GM23248 (cell line): ENCODE data around the gene GASK1A. TPM values are rescaled to one million over a fixed set of nuclear protein-coding genes. Genes with fewer than 3 reads are reported as not detected.

Source experiments
- DNase-seq: peaks from one replicate; pipeline ENCODE4 v3.0.0-alpha.2; 2015
- H2AFZ ChIP-seq: fragments of 200-600 bp; sonication (generic); 2 replicates; pipeline ENCODE4 v1.6.1; 2016; ENCODE audit warnings: antibody characterized with exemption
- H3F3A ChIP-seq: fragments of 200-600 bp; sonication (generic); 2 replicates; pipeline ENCODE4 v1.6.1; 2016; ENCODE audit warnings: mild to moderate bottlenecking, antibody characterized with exemption, mixed run types; ENCODE audit not compliant: insufficient read depth
- H3K27ac ChIP-seq: fragments of 200-600 bp; sonication (generic); 2 replicates; pipeline ENCODE4 v1.5.1; 2016; ENCODE audit warnings: mild to moderate bottlenecking
- H3K27me3 ChIP-seq: fragments of 200-600 bp; sonication (generic); replicated peaks from 2 replicates; pipeline ENCODE4 v1.6.1; 2016; ENCODE audit warnings: mild to moderate bottlenecking; ENCODE audit not compliant: insufficient read depth
- H3K36me3 ChIP-seq: fragments of 200-600 bp; sonication (generic); 2 replicates; pipeline ENCODE4 v1.6.1; 2016; ENCODE audit warnings: low read depth, mild to moderate bottlenecking
- H3K4me1 ChIP-seq: fragments of 200-600 bp; sonication (generic); 2 replicates; pipeline ENCODE4 v1.6.1; 2016; ENCODE audit warnings: mild to moderate bottlenecking; ENCODE audit not compliant: insufficient read depth
- H3K4me2 ChIP-seq: fragments of 200-600 bp; sonication (generic); one replicate; pipeline ENCODE4 v1.6.1; 2016; ENCODE audit warnings: mild to moderate bottlenecking; ENCODE audit not compliant: unreplicated experiment
- H3K4me3 ChIP-seq: fragments of 200-600 bp; sonication (generic); 2 replicates; pipeline ENCODE4 v1.5.1; 2016; ENCODE audit warnings: mild to moderate bottlenecking
- H3K79me2 ChIP-seq: fragments of 200-600 bp; sonication (generic); 2 replicates; pipeline ENCODE4 v1.6.1; 2016; ENCODE audit warnings: mild to moderate bottlenecking; ENCODE audit not compliant: insufficient read depth
- H3K9ac ChIP-seq: fragments of 200-600 bp; sonication (generic); 2 replicates; pipeline ENCODE4 v1.6.1; 2016; ENCODE audit warnings: mild to moderate bottlenecking
- H3K9me2 ChIP-seq: fragments of 200-600 bp; sonication (generic); 2 replicates; pipeline ENCODE4 v1.6.1; 2016; ENCODE audit warnings: mixed run types, mild to moderate bottlenecking, moderate library complexity; ENCODE audit not compliant: insufficient read depth
- H3K9me3 ChIP-seq: fragments of 200-600 bp; sonication (generic); one replicate; pipeline ENCODE4 v1.6.1; 2017; ENCODE audit warnings: low read depth
- H4K20me1 ChIP-seq: fragments of 200-600 bp; sonication (generic); 2 replicates; pipeline ENCODE4 v1.6.0; 2016; ENCODE audit not compliant: insufficient read depth
- EZH2 ChIP-seq: fragments of 200-600 bp; sonication (generic); IDR thresholded peaks from 2 replicates; pipeline ENCODE4 v1.6.1; 2018; ENCODE audit warnings: antibody characterized with exemption, mild to moderate bottlenecking; ENCODE audit not compliant: insufficient read depth, poor library complexity, severe bottlenecking
- EZH2phosphoT487 ChIP-seq: fragments of 200-600 bp; sonication (generic); IDR thresholded peaks from 2 replicates; pipeline ENCODE4 v1.6.1; 2018; ENCODE audit warnings: antibody characterized with exemption, moderate library complexity, mild to moderate bottlenecking, low read depth; ENCODE audit not compliant: insufficient read depth
- WGBS, 2 experiments: methylation state at CpG; one replicate each; pipeline ENCODE4 v1.1.6; 2015 to 2017; ENCODE audit warnings: low lambda C conversion rate in 2 of 2, low coverage in 1 of 2; ENCODE audit errors: missing lambda C conversion rate in 2 of 2; 5-methylcytosine and 5-hydroxymethylcytosine counted together
- in situ Hi-C: fragments of 300-500 bp; cut with MboI; formaldehyde crosslinking; loops from 2 replicates; pipeline ENCODE4 v1.15.0; 2020
- polyA plus RNA-seq: library from polyadenylated mRNA; unstranded; fragments of >200 nt; fragmentation: Nextera tagmentation; extraction: Ambion mirVana; gene quantifications from 2 replicates; pipeline ENCODE4 v1.2.1, GENCODE V29; 2016
- total RNA-seq: library from RNA; depleted of rRNA; stranded (reverse); fragments of >200 nt; shearing (Covaris generic); gene quantifications from 2 replicates; pipeline ENCODE4 v1.2.3, GENCODE V29; 2014

GASK1A gene
- total and polyA plus RNA-seq, 2 experiments from 2014 or later, result 0.08 to 1.8 TPM

DNA sequence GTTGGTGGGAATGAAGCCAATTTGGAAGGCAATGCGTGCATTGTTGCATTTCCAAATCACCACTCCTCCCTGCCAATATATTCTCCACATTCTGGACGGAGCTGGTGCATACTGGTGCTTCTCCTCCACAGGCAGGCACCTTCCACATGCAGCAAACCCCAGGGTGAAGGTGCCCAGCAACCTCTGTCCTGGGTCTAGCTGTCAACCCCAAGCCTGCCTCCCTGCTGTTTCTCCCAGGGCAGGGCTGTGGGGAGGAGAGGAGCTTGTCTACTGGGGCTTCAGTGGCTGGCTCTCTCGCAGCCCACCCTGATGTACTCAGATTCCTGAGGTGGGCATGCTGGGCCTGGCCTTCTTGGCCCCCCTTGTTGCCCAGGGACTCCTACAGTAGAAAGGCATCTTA lies 20.1 kb downstream of the GASK1A start:
- Histone ChIP-seq H3K27me3 (no peaks in the 10 kb centered on the region), H3F3A (peaks cover 22% of the 10 kb centered on the region), H3K36me3 (no peaks in the 10 kb centered on the region), H3K9ac (no peak overlapping the region), H3K4me1 (peaks cover 26% of the 10 kb centered on the region), H2AFZ (no peak overlapping the region), H3K9me3 (no peaks in the 10 kb centered on the region), H3K4me2 (no peak overlapping the region), H3K9me2 (no peaks in the 10 kb centered on the region), H3K4me3 (no peak overlapping the region), H3K79me2 (no peaks in the 10 kb centered on the region), H3K27ac (no peak overlapping the region), H4K20me1 (no peaks in the 10 kb centered on the region)
- in situ Hi-C loops, result no loop called here
- 53 to 54% methylated on average over 3 of the region's 3 CpGs for WGBS, 2 experiments
- no peak for TF ChIP-seq EZH2
- no peak for TF ChIP-seq EZH2phosphoT487
- DNase-seq, result no peak

DNA sequence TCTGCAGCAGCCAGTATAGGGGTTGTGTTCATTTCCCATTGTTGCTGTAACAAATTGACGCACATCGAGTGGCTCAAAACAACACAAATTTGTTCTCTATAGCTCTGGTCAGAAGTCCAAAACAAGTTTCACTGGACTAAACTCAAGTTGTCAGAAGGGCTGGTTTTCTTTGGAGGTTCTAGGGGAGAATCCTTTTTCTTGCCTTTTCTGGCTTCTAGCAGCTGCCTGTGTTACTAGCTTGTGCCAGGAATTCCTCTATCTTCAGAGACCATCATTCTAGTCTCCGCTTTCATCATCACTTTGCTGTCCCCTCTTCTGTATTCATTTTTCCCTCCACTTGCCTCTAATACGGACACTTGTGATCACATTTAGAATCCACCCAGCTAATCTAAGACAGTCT lies 20.5 kb downstream of the GASK1A start:
- TF ChIP-seq EZH2phosphoT487, result no peak
- TF ChIP-seq EZH2, result no peak
- no peaks in the 10 kb centered on the region for H3K27me3 ChIP-seq
- peaks cover 31% of the 10 kb centered on the region for H3K4me1 ChIP-seq
- no peaks in the 10 kb centered on the region for H3K79me2 ChIP-seq
- no peaks in the 10 kb centered on the region for H3K9me3 ChIP-seq
- no peak for DNase-seq
- H4K20me1 ChIP-seq, result no peaks in the 10 kb centered on the region
- H3K4me2 ChIP-seq, result no peak overlapping the region
- H3K9ac ChIP-seq, result no peak overlapping the region
- no peaks in the 10 kb centered on the region for H3K36me3 ChIP-seq
- 89% methylated on average over 4 of the region's 4 CpGs for WGBS, 2 experiments
- H3F3A ChIP-seq, result peaks cover 22% of the 10 kb centered on the region
- no peak overlapping the region for H3K27ac ChIP-seq
- H3K9me2 ChIP-seq, result no peaks in the 10 kb centered on the region
- no peak overlapping the region for H2AFZ ChIP-seq
- in situ Hi-C loops, result no loop called here
- no peak overlapping the region for H3K4me3 ChIP-seq

DNA sequence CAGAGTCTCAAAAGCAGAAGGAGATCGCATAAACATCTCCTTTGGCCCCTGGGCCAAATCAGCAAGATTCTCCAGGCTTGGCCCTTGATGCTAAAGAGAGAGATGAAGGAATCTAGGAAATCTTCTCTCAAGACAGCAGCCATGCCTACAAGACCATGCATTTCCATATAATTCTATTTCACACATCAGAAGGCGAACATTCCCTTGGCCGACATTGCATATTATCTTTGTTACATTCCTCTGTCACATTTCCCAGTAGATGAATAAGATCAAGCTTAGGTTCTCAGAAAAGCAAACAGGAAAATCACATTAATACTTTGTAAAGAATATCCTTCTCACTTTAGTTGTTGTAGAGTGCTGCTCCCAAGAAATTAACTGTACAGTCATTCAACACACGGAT lies 21.3 kb downstream of the GASK1A start:
- 46 to 55% methylated on average over 4 of the region's 4 CpGs for WGBS, 2 experiments
- Histone ChIP-seq H3K79me2 (no peaks in the 10 kb centered on the region), H3K4me2 (peak overlapping the region; percentile 42), H4K20me1 (no peaks in the 10 kb centered on the region), H3K9ac (no peak overlapping the region), H3K27me3 (no peaks in the 10 kb centered on the region), H3K4me3 (no peak overlapping the region), H3K36me3 (no peaks in the 10 kb centered on the region), H3K9me2 (no peaks in the 10 kb centered on the region), H3K4me1 (peaks cover 34% of the 10 kb centered on the region), H3K27ac (peak overlapping the region; percentile 65), H3F3A (peaks cover 22% of the 10 kb centered on the region), H3K9me3 (no peaks in the 10 kb centered on the region), H2AFZ (peak overlapping the region; percentile 53; the same call in 1 of the 2 replicates)
- in situ Hi-C loops, result no loop called here
- peak; percentile 24 for DNase-seq
- TF ChIP-seq EZH2 (no peak), EZH2phosphoT487 (no peak)

DNA sequence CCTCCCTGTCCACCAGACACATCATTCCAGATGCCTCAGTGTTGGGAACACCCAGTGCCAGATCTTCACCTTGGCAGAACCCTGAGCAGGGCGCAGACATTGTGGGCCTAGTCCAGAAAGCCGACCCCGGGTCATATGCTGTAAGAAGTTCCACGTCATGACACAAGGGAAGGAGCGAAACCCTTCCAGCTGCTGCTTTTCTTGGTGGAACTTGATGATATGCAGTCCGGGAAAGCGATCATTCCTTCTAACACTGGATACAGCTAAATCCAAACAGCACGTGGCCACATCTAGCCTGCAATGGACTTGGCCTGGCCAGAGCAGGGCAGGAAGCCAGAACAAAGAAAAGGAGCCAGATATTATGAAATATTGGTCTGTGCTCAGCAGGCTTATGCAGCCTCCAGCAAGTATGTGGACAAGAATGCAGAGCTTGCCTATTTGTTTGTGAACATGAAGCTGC lies 22.0 kb downstream of the GASK1A start:
- H3K4me3 ChIP-seq, result peak overlapping the region; percentile 13; the same call in 1 of the 2 replicates
- H3F3A ChIP-seq, result peaks cover 22% of the 10 kb centered on the region
- H3K4me2 ChIP-seq, result peak overlapping the region; percentile 42
- in situ Hi-C loops, result no loop called here
- H4K20me1 ChIP-seq, result no peaks in the 10 kb centered on the region
- no peaks in the 10 kb centered on the region for H3K9me3 ChIP-seq
- H3K4me1 ChIP-seq, result peaks cover 34% of the 10 kb centered on the region
- peak; percentile 93 for DNase-seq
- H3K27ac ChIP-seq, result peak overlapping the region; percentile 65
- 4 to 10% methylated on average over 8 of the region's 8 CpGs for WGBS, 2 experiments
- no peaks in the 10 kb centered on the region for H3K79me2 ChIP-seq
- TF ChIP-seq EZH2 (no peak), EZH2phosphoT487 (no peak)
- H2AFZ ChIP-seq, result peak overlapping the region; percentile 53
- H3K9ac ChIP-seq, result peak overlapping the region; percentile 46
- H3K9me2 ChIP-seq, result no peaks in the 10 kb centered on the region
- no peaks in the 10 kb centered on the region for H3K36me3 ChIP-seq
- H3K27me3 ChIP-seq, result no peaks in the 10 kb centered on the region
